SK-N-SH (cell line): ENCODE results near the gene FIGNL2.

ENCODE experiments used
- EP300 ChIP-seq, 2 experiments: IDR thresholded peaks; 2 replicates each; pipeline versions ENCODE4 v1.4.0 to v1.6.1; 2012; ENCODE audit warnings: borderline replicate concordance in 1 of 2, low read depth in 1 of 2, low read length in 1 of 2
- EZH2phosphoT487 ChIP-seq: fragments of 200-600 bp; sonication (generic); IDR thresholded peaks from 2 replicates; pipeline ENCODE4 v1.6.1; 2017; ENCODE audit warnings: low read depth, mixed run types, mild to moderate bottlenecking, antibody characterized with exemption, moderate library complexity, borderline replicate concordance
- GABPA ChIP-seq: IDR thresholded peaks from 2 replicates; pipeline ENCODE4 v1.4.0; 2012; ENCODE audit warnings: low read depth, mild to moderate bottlenecking
- GATA2 ChIP-seq: sonication (generic); formaldehyde crosslinking; IDR thresholded peaks from 2 replicates; pipeline ENCODE4 v1.5.0; 2020; ENCODE audit warnings: mild to moderate bottlenecking, missing genetic modification reagents
- POLR2AphosphoS5 ChIP-seq: IDR thresholded peaks from 2 replicates; pipeline ENCODE4 v1.6.1; 2012; ENCODE audit warnings: low read depth, low read length
- REST ChIP-seq: IDR thresholded peaks from 2 replicates; pipeline ENCODE4 v1.6.1; 2012; ENCODE audit warnings: mild to moderate bottlenecking, low read depth, low read length, moderate library complexity
- RFX5 ChIP-seq: IDR thresholded peaks from 2 replicates; pipeline ENCODE4 v1.6.1; 2012; ENCODE audit warnings: mild to moderate bottlenecking, improper control_type of control experiment, low read length
- YY1 ChIP-seq: IDR thresholded peaks from 2 replicates; pipeline ENCODE4 v1.4.0; 2012; ENCODE audit warnings: low read depth, mild to moderate bottlenecking
- ZBTB33 ChIP-seq: IDR thresholded peaks from 2 replicates; pipeline ENCODE4 v1.4.0; 2012; ENCODE audit warnings: low read depth, borderline replicate concordance
- TF ChIP-seq, protein P1 (sequence below): fragments of 200-600 bp; sonication (generic); IDR thresholded peaks from 2 replicates; pipeline ENCODE4 v1.6.1; 2017; ENCODE audit warnings: antibody characterized with exemption, mild to moderate bottlenecking, moderate library complexity
- TF ChIP-seq, protein P2 (sequence below): fragments of 150-350 bp; IDR thresholded peaks from 2 replicates; pipeline ENCODE4 v1.6.1; 2017; ENCODE audit warnings: antibody characterized with exemption, low read length, low read depth, borderline replicate concordance

DNA sequence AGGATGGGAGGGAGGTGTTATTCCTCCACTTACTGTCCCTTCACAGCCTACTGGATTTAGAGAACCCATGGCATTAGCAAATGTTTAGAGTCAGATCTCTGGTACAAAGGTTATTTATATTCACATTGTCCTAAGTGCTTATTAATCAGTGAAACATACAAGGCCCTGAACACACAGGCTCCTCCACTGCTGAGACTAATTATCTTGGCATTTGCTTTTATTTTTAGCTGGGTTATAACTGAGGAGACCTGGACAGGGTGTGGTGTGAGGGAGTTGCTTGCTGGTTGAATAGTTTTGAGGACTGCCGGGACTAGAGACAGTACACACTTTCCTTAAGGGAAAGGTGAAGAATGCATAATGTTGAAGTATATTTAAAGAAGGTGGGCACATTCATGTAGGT, 77.5 kb downstream of the FIGNL2 start:
- TF ChIP-seq YY1 = no peak
- no peak for TF ChIP-seq ZBTB33
- no peak for TF ChIP-seq RFX5
- no peak for TF ChIP-seq GATA2 (CRISPR knock-in tag)
- TF ChIP-seq GABPA = no peak
- TF ChIP-seq, protein P1, sequence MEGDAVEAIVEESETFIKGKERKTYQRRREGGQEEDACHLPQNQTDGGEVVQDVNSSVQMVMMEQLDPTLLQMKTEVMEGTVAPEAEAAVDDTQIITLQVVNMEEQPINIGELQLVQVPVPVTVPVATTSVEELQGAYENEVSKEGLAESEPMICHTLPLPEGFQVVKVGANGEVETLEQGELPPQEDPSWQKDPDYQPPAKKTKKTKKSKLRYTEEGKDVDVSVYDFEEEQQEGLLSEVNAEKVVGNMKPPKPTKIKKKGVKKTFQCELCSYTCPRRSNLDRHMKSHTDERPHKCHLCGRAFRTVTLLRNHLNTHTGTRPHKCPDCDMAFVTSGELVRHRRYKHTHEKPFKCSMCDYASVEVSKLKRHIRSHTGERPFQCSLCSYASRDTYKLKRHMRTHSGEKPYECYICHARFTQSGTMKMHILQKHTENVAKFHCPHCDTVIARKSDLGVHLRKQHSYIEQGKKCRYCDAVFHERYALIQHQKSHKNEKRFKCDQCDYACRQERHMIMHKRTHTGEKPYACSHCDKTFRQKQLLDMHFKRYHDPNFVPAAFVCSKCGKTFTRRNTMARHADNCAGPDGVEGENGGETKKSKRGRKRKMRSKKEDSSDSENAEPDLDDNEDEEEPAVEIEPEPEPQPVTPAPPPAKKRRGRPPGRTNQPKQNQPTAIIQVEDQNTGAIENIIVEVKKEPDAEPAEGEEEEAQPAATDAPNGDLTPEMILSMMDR = no peak
- TF ChIP-seq, protein P2, sequence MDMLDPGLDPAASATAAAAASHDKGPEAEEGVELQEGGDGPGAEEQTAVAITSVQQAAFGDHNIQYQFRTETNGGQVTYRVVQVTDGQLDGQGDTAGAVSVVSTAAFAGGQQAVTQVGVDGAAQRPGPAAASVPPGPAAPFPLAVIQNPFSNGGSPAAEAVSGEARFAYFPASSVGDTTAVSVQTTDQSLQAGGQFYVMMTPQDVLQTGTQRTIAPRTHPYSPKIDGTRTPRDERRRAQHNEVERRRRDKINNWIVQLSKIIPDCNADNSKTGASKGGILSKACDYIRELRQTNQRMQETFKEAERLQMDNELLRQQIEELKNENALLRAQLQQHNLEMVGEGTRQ = no peak
- no peak for TF ChIP-seq EP300 (IDR thresholded peaks at IDR 0.05; ENCODE audit: borderline replicate concordance in 1 of 2, low read depth in 1 of 2, low read length in 1 of 2)
- TF ChIP-seq REST = no peak
- no peak for TF ChIP-seq EZH2phosphoT487
- no peak for TF ChIP-seq POLR2AphosphoS5
